ENCODE measurements around the gene NR1H4.

The NR1H4 gene

GRCh38 chr12:100489251-100489820 is 15.7 kb downstream of the NR1H4 start:
- H3K4me2 ChIP-seq (ENCODE audit: low read length), result no peak overlapping the region
- H2AFZ ChIP-seq (ENCODE audit: low read length), result no peak overlapping the region
- H3F3A ChIP-seq (ENCODE audit: insufficient read depth, low read length), result no peaks in the 10 kb centered on the region
- no peaks in the 10 kb centered on the region for H3K9me3 ChIP-seq (ENCODE audit: low read length)
- H3K4me1 ChIP-seq (ENCODE audit: insufficient read depth, low read length, severe bottlenecking), result no peaks in the 10 kb centered on the region
- H3K4me3 ChIP-seq (ENCODE audit: low read depth, low read length, poor library complexity, severe bottlenecking), result no peak overlapping the region
- no peaks in the 10 kb centered on the region for H3K36me3 ChIP-seq (ENCODE audit: insufficient read depth, low read length)
- no peaks in the 10 kb centered on the region for H3K27me3 ChIP-seq (ENCODE audit: insufficient read depth, low read length)
- TF ChIP-seq EZH2 (IDR thresholded peaks at IDR 0.05; ENCODE audit: borderline replicate concordance, low read length), result no peak
- no peak for TF ChIP-seq CTCF (IDR thresholded peaks at IDR 0.05; ENCODE audit: low read length)
- H3K9ac ChIP-seq (ENCODE audit: low read length), result no peak overlapping the region
- H4K20me1 ChIP-seq (ENCODE audit: insufficient read depth, low read length), result no peaks in the 10 kb centered on the region
- no peak overlapping the region for H3K27ac ChIP-seq (ENCODE audit: low read depth, low read length, poor library complexity, severe bottlenecking)
- H3K9me2 ChIP-seq (ENCODE audit: low read depth, low read length), result no peaks in the 10 kb centered on the region
- H3K79me2 ChIP-seq (ENCODE audit: insufficient read depth, low read length), result no peaks in the 10 kb centered on the region

GRCh38 chr12:100490056-100490455 is 16.4 kb downstream of the NR1H4 start:
- no peaks in the 10 kb centered on the region for H3K9me2 ChIP-seq (ENCODE audit: low read depth, low read length)
- H3K79me2 ChIP-seq (ENCODE audit: insufficient read depth, low read length), result no peaks in the 10 kb centered on the region
- H3K9me3 ChIP-seq (ENCODE audit: low read length), result no peaks in the 10 kb centered on the region
- H4K20me1 ChIP-seq (ENCODE audit: insufficient read depth, low read length), result no peaks in the 10 kb centered on the region
- no peak overlapping the region for H3K4me2 ChIP-seq (ENCODE audit: low read length)
- H3K9ac ChIP-seq (ENCODE audit: low read length), result no peak overlapping the region
- no peaks in the 10 kb centered on the region for H3K36me3 ChIP-seq (ENCODE audit: insufficient read depth, low read length)
- H3K4me1 ChIP-seq (ENCODE audit: insufficient read depth, low read length, severe bottlenecking), result no peaks in the 10 kb centered on the region
- H3K27ac ChIP-seq (ENCODE audit: low read depth, low read length, poor library complexity, severe bottlenecking), result no peak overlapping the region
- H3K27me3 ChIP-seq (ENCODE audit: insufficient read depth, low read length), result no peaks in the 10 kb centered on the region
- no peaks in the 10 kb centered on the region for H3F3A ChIP-seq (ENCODE audit: insufficient read depth, low read length)
- no peak for TF ChIP-seq EZH2 (IDR thresholded peaks at IDR 0.05; ENCODE audit: borderline replicate concordance, low read length)
- no peak for TF ChIP-seq CTCF (IDR thresholded peaks at IDR 0.05; ENCODE audit: low read length)
- H3K4me3 ChIP-seq (ENCODE audit: low read depth, low read length, poor library complexity, severe bottlenecking), result no peak overlapping the region
- no peak overlapping the region for H2AFZ ChIP-seq (ENCODE audit: low read length)

- H3K36me3 ChIP-seq (ENCODE audit: insufficient read depth, low read length), result no peaks in the 10 kb centered on the region
- TF ChIP-seq EZH2 (IDR thresholded peaks at IDR 0.05; ENCODE audit: borderline replicate concordance, low read length) (no peak), CTCF (IDR thresholded peaks at IDR 0.05; ENCODE audit: low read length) (no peak)
These were observed 17.4 kb downstream of the NR1H4 start for GRCh38 chr12:100491104-100491503.

More at GRCh38 chr12:100491104-100491503, 17.4 kb downstream of the NR1H4 start:
- no peaks in the 10 kb centered on the region for H3K9me3 ChIP-seq (ENCODE audit: low read length)
- H4K20me1 ChIP-seq (ENCODE audit: insufficient read depth, low read length), result no peaks in the 10 kb centered on the region
- no peak overlapping the region for H3K4me2 ChIP-seq (ENCODE audit: low read length)
- no peak overlapping the region for H3K4me3 ChIP-seq (ENCODE audit: low read depth, low read length, poor library complexity, severe bottlenecking)
- no peak overlapping the region for H3K9ac ChIP-seq (ENCODE audit: low read length)
- H3K9me2 ChIP-seq (ENCODE audit: low read depth, low read length), result no peaks in the 10 kb centered on the region
- no peaks in the 10 kb centered on the region for H3K79me2 ChIP-seq (ENCODE audit: insufficient read depth, low read length)
- H3K27ac ChIP-seq (ENCODE audit: low read depth, low read length, poor library complexity, severe bottlenecking), result no peak overlapping the region
- H3K27me3 ChIP-seq (ENCODE audit: insufficient read depth, low read length), result no peaks in the 10 kb centered on the region
- H3F3A ChIP-seq (ENCODE audit: insufficient read depth, low read length), result no peaks in the 10 kb centered on the region
- no peaks in the 10 kb centered on the region for H3K4me1 ChIP-seq (ENCODE audit: insufficient read depth, low read length, severe bottlenecking)
- H2AFZ ChIP-seq (ENCODE audit: low read length), result no peak overlapping the region
